Measurements from ENCODE around the gene TENT5C.
"Not testable (repeated sequence)": the region's sequence is repeated elsewhere in the genome, so short reads cannot be mapped to it uniquely, and the experiment has no call there.

Gene TENT5C

DNA sequence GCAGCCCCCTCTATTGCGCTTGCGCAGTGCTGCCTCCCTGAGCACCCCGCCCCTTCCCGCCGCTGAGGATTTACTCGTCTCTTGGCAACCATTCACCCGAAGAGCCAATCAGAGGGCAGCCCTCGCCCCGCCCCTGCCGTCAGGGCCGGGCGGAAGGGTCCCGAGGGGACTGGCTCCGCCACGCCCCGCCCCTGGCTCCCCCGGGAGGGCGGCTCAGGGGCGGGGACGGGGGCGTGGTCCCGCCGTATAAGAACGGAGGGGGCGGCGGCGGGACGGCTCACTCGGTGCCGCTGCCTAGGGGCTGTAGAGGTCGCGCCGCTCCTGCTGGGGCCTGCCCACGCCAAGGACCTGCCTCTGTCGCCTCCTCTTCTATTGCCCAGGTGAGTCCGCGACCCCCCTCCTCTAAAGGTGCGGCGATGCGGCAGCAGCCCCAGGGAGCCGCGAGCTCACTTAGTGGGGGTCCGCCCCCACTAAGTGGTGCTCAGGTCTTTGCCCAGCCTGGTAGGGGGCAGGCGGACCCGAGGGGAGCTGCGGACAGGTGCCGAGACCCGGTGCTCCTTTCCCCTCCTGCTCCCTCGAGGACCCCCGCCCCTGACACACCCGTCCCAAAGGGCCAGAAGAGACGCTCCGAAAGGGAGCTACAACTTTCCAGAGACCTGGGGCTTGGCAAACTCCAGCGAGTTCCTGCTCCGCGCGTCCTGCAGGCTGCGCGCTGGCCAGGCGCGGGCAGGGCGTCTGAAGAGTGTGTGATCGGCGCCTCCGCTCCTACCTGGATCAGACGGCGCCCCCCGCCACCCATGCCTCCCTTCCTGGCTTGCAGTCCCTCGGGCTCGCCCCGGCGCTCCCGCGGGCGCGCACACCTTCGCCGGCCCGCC, at the start of gene TENT5C:
TSS of gene TENT5C (plus strand) at position 275 of the 875 bp plus-strand sequence. CDS start 16,821 bp downstream, outside the sequence.
- DNase-seq, result peak; percentile 93

DNA sequence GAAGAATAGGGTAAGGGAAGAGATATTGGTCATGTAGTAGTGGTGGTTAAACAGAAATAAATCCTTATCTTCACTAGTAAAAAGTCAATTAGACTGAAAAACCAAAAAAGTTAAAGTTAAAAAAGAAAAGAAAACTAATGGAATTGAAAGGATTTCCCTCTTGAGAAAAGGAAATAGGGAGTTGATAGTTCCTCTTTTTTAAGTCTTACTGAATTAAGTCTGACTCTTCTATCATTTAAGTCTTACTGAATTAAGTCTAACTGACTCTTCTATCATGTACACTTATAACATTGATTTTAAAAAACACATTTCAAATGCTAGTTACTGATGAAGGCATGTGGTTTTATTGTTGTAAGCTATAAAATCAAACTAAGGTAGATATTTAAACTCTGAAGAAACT, 49.5 kb upstream of the TENT5C start:
- no peak for DNase-seq

DNA sequence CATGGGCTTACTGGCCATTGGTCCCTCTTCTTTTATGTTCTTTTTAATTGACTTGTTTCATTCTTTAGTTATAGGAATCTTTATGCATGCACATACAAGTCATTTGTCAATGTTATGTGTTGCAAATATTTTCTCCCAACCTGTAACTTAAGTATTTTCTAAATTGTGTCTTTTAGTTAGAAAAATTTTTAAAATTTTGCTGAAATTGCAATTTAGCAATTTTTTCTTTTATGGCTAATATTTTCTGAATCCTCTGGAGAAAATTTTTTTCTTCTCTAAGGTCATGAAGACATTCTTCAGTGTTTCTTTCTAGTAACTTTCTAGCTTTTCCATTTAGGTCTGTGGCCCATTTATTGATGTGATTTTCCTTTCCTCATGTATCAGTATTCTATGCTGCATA, 48.9 kb upstream of the TENT5C start:
- no peak for DNase-seq

DNA sequence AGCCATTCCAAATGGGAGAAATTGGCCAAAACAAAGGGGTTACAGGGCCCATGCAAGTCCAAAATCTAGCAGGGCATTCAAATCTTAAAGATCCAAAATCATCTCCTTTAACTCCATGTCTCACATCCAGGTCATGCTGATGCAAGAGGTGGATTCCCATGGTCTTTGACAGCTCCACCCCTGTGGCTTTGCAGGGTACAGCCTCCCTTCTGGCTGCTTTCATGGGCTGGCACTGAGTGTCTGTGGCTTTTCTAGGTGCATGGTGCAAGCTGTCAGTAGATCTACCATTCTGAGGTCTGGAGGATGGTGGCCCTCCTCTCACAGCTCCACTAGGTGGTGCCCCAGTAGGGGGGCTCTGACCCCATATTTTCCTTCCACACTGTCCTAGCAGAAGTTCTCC, 47.4 kb upstream of the TENT5C start:
- not testable (repeated sequence) for DNase-seq

DNA sequence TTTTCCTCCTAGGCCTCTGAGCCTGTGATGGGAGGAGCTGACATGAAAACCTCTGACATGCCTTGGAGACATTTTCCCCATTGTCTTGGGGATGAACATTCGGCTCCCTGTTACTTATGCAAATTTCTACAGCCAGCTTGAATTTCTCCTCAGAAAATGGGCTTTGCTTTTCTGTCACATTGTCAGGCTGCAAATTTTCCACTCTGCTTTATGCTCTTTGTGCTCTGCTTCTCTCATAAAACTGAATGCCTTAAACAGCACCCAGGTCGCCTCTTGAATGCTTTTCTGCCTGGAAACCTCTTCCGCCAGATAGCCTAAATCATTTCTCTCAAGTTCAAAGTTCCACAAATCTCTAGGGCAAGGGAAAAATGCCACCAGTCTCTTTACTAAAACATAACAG, 46.7 kb upstream of the TENT5C start:
- no peak for DNase-seq

DNA sequence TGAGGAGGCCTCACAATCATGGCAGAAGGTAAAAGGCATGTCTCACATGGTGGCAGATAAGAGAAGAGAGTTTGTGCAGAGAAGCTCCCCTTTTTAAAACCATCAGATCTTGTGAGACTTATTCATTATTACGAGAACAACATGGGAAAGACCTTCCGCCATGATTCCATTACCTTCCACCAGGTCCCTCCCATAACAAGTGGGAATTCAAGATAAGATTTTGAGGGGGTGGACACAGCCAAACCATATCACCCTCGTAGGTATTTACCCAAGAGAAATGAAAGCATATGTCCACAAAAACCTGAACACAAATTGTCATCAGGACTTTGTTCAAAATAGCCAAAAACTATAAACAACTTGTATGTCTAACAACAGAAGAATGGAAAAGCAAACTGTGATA, 45.9 kb upstream of the TENT5C start:
- no peak for DNase-seq

DNA sequence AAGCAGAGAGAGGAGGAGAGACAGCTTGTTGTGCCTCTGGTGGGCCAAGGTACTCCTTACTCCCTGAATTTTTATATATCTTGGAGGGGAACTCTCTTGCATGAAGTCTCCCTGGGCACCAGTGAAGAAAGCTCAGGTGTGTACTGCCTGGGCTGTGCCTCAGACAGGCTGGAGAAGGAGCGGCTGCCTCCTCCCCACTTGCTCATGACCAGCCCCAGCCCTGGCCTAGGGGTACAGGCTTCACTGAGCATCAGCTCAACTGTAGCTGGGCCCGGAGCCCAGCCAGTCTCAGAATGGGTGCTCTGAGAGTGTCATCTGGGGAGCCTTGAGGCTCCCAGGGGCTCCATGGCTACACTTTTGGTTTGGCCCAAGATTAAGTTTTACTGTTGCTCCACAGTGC, 44.8 kb upstream of the TENT5C start:
- no peak for DNase-seq

DNA sequence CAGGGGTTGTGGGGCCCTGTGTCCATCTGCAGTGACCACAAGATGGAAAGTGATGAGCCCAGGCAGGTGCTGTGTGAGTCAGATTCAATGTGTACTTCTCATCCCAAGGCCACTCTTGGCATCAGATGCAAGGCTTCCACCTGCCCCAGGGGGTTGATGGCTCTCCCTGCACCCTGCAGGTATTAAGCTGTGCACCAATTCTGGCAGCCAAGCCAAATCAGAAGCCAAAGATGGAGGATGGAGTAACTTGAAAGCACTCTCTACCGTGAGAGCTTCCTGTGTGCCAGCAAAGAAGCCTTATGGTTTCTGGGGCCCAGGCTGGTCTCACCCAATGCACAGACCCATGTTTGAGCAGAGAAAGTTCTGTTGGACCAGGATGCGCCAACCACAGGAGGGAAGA, 44.3 kb upstream of the TENT5C start:
- DNase-seq, result no peak

DNA sequence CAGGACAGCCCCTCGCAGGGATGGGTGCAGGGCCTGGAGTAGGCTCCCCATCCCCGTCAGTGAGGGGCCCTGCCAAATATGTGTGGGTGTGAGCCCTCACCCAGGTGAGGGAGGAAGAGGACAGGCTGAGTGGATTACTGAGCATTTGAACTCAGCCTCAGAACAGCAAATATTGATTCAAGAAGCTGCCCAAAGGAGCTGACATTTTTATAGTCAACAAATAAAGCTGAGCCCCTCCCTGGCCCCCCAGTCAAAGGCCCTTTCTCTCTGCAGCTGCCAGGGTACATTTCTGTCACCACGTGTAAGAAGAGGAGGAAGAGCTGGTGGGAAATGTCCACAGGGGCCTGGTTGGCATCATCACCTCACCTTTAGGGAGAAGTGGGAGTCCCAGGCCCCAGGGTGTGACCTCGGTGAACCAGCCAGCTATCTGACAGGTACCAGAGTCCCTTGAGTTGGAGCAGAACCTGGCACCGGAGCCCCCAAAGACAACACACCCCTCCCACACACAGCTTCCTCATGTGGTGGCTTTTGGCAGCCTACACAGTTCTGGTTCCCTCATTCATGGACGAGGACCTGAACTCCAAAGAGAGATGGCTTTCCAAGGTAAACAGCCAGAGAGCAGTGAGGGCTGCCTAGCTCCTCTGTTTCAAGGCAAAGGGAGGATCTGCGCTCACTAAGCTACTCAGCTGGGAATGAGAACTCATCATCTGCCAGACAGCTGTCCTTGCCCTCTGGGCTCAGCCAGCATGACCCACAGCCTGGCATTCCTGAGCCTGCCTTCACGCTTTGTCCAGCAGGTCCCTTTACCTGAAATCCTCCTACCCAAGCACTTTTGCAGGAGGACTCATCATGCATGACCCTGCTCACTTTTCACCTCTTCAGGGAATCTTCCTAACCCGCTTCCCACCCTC, 43.0 kb upstream of the TENT5C start:
- DNase-seq, result no peak

DNA sequence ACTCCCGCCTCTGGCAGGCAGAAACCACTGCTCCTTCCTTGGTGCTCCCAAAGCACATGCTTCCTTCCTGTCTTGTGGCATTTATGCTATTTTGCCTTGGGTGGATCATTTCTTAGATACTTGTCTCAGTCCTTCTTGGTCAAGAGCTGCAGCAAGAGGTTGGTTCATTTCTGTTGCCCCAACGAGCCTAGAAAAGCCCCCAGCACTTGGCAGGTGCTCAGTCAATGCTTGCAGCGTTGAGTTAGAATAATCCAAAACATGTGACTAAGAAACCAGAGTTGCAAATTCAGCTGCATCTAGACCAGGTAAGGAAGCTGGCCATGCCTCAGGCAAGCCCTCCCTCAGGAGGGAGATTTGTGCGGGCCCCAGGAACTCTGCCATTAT, 42.4 kb upstream of the TENT5C start:
- no peak for DNase-seq

DNA sequence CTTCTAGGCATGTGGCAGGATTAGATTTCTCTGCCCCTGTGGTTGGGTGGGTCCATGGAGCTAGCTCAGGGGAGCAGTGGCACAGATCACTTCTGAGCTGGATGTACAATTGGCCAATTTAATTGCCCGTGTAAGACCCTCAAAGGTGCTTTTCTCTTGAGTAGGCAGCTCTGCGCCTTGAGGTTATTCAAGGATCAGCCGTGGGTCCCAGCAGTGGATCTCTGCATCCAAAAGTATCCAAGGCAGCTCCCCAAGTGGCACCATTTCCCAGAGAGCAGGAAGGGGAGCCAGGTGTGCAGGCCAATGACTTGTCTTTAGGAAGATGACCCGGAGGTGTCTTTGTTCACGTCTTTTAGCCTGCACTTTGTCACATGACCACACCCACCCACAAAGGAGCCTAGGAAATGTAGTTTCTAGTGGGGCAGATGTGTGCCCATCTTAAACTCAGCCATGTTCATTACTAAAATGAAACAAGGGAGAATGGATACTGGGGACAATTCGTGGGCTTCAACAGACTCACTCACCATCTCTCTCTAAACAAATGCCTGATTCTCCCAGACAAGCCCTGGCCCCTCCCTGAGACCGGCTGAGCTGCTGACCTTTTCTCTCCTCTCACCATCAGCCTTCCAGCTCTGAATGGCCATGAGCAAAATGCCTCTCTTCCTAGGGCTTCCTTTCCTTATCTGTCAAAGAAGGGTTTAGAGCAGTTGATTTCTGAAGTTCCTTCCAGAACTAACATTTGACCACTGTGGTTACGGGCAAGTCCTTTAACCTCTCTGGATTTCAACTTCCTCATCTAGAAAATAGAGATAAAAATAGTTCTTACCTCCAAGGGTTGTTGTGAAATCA, 41.4 kb upstream of the TENT5C start:
- DNase-seq, result no peak

DNA sequence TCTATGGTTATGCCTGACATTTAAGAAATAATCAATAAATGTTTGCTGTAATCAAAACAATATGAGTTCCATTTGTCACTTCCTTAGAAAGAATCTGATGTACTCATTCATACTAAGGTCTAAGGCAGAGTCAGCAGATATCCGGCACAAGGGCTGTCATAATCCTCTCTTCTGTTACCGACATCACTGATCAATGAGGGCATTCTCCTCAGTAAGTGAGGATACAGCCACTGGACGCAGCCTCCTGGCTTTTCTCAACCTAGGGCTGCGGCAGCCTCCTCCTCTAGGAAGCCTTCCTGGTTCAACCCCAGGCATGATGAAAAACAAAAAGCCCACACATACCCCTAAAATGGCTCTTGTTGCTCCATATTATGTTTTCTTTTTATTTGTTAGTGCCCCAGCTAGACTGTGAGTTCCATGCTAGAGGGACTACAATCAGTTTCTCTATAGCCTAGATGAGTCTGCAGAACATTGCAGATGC, 40.7 kb upstream of the TENT5C start:
- DNase-seq, result no peak

DNA sequence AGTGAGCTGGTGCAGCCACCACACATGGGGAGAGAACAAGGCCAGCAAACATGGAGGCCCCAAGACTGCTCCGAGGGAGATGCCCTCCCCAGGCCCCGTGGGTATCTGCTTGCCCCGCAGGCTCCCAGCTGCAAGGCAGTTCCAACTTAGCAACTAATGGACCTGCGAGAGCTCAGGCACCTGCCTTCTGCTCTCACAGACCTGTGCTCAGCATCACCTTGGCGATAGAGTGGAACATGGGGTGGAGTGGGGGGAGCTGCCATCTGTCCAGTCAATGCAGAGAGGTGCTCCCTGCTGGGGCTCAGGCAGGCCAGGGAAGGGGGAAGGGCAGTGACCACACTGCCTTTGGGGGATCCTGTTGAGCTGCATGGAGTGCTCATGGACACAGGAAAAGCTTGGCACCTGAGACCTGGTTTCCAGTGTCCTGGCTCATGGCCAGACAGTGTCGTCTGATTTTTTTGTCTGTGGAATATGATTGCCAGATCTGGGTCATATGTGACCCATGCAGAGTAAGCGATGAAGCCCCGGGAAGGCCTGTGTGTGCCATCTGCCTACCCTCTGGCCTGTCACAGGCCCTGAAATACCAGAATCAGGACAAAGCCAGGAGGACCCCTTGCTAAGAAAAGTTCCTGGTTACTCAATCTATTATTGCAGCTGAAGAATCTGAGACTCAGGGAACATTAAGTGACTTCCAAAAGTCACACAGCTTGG, 39.9 kb upstream of the TENT5C start:
- DNase-seq, result peak; percentile 12

DNA sequence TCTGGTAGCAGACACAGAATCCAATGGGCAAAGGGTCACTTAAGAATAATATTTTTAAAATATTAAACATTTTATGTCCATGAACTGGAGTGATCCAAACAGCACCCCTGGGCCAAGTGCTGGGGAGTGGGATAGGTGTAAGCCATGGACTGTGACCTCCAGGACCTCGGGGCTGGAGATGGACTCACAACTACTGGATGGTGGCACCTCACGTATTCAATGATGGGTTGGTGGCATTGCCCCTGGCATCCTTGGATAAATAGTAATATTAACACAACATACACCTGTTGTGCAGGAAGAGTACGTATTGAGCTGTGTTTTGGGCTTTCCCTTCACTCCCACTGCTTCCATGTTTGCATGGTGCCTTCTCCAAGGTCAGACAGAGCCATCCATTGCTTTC, 39.3 kb upstream of the TENT5C start:
- no peak for DNase-seq

DNA sequence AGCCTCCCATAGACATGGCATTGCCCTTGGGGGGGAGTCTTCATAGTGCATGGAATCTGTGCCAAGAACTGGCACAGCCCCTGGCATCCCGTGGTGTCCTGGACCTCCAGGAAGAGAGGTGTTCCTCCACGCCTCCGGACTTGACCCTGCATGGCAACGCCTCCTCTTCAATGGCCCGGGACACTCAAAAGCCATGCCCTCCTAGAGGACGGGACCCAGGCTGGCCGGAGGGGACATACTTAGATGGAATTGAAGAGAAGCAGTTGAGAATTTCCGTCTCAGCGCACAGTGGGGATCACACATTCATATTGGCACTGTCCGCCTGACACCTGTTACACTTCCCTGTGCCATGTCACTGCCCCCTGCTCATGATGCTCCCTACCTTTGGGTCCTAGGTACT, 38.4 kb upstream of the TENT5C start:
- no peak for DNase-seq

DNA sequence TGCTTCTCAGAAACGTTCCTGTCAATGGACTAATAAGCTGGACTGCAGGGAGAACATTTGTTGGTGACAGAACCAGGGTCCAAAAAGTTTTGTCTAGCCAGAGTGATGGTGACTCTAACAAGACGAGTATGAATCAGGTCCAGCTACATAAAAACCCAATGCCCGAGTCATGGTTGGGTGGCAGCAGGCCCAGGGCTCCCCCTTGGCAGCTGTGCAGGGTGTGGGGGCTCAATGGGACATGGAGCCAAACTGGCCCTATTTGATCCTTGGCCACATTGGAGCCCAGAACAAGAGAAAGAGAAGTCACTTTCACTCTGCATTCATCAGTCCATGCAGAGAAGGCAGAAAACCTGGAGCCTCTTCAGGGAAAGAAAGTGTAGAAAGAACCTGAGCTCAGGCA, 37.9 kb upstream of the TENT5C start:
- DNase-seq, result no peak

DNA sequence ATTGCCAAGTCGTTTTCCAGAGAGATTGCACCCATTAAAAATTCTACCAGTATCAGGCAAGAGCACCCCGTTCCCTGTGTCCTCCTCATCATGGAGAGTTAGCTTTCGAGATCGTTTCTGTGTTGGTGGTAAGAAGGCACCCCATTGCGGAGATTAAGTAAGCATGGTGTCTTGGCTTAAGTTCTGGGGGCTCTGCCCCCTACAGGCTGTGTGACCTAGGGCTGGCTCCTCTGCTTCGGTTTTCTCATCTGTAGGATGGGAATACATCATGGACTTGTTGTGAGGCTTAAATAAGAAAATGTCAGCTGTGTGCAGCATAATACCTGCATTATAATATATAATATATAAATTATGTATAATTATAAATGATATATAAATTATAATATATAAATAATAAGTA, 36.8 kb upstream of the TENT5C start:
- DNase-seq, result no peak

DNA sequence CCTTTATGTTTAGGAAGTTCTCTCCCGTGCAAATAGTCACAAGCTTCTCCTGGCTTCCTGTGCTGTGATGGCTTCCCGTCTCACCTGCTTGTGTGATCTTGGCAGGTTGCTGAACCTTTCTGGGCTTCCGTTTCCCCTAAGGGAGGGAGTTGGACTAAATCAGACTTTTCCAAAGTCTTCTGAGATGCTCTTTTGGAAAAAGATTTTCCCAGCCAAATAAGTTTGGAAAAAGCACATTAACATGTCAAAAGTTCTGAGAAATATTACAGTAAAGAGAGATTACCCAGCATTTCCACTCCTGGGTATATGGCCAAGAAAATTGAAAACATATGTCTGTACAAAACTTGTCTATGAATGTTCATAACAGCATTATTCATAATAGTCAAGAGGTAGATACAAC, 36.0 kb upstream of the TENT5C start:
- DNase-seq, result no peak

DNA sequence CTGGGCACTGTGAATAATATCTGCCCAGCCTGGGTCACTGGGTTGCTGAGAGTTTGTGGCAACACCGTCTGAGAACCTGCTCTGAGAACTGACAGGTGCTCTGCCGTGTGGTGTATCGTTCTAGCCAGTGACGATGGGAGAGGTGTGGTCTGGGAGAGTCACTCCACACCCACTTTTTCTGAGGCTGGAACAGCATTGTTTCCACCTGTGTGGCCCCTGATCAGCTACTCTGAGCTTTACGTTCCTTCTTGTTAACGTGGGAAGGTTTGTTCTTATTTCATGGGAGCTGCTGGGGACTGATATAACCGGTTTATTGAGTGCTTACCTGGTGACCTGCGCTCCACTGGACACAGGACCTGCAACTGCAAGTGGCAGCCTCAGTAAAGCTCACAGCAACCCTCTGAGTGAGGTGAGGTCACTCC, 34.8 kb upstream of the TENT5C start:
- DNase-seq, result no peak

DNA sequence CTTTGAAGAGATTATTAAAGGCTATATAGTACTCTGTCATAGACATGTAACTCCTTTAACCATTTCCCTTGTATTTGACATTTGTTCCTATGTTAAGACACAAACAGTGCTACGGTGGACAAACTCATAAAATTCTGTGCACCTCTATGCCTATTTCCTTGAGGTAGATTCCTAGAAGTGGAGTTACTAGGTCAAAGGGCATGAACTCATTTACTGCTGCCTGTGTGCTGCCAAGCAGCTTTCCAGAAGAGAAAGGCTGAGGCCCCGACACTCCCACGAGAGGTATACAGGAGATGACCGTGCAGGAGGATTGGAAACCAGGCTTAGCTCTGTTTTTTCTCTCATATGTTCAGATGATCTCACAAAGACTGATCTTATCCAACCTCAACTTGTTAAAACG, 34.4 kb upstream of the TENT5C start:
- DNase-seq, result no peak

DNA sequence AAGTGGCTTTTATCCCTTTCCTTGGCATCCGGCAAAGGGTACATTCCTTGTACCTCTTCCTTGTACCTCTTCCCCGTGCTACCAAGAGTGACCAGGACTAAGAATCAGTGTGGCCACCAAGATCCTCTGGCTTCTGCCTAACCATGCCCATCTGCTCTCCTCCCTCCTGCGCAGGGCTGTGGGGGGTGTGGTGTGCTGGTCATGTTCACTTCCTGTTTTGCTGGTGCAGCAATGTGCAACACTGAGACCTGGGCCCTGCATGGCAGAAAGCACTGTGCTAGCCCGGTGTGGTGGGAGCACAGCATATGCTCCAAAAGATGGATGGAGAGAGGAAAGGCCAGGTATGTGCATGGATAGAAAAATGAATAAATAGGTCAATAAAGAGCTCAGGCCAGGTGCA, 33.3 kb upstream of the TENT5C start:
- DNase-seq, result no peak

DNA sequence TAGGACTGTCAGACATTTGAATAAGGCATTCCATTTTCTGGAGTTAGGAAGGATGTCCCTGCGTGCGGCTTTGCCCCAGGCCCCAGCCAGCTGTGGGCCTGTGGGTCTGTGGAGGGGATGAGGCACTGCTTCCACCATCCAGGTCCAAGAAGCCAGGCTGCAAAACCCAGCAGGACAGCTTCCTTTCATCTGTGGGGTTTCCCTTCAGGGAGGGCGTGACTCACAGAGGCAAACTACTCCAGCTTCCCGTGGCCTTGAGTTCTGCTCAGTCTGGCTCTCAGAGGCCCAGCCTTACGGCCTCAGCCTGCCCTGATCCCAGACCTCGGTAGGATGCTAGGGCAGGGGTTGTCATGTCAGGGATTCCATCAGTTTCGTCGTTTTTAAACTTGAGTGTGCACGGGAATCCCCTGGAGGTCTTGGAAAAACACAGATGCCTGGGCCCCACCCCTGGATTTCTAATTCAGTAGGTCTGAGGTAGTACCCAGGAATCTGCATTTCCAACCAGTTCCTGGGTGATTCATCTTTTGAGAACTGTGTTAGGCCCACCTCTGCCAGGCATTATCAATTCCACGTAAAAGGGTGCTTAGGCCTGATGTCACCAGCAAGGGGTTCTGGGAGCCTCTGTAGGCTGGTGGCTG, 32.3 kb upstream of the TENT5C start:
- no peak for DNase-seq
